Measurements from ENCODE around the gene SCAPER.
"Not testable (repeated sequence)": the region's sequence is repeated elsewhere in the genome, so short reads cannot be mapped to it uniquely, and the experiment has no call there.

SCAPER gene

DNA sequence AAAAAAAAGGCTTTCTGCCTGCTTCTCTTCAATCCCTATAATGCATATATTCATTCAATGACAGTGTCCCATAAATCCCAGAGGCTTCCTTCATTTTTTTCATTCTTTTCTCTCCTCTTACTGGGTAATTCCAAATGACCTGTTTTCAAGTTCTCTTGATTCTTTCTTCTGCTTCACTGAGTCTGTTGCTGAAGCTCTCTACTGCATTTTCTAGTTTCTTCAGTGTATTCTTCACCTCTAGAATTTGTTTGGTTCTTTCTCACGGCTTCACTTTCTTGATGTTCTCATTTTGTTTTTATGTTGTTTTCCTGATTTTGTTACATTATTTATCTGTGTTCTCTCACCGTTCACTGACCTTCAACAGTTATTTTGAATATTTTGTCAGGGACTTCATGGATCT, 141.6 kb downstream of the SCAPER start:
- DNase-seq: no peak

- DNase-seq: no peak
These were observed 148.8 kb downstream of the SCAPER start for GRCh38 chr15:76756381-76756780.

DNA sequence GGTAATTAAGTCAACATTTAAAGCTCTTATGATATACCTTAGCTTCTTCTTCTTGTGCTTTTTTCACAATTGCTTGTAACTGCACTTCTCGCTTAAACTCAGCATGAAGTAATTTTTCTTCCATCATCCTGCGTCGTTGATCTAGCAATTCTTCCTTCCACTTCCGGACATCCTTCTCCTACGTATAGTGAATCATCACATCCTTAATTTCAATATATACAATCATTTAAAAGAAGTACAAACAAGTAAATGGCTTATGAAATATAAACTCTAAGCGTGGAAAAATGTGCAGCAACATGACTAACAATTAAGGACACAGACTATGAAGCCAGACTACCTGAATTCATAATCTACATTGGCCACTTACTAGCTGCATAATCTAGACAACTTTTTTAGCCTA, 151.4 kb downstream of the SCAPER start:
- no peak for DNase-seq

- DNase-seq: no peak
These were observed 152.0 kb downstream of the SCAPER start for GRCh38 chr15:76753131-76753530.

DNA sequence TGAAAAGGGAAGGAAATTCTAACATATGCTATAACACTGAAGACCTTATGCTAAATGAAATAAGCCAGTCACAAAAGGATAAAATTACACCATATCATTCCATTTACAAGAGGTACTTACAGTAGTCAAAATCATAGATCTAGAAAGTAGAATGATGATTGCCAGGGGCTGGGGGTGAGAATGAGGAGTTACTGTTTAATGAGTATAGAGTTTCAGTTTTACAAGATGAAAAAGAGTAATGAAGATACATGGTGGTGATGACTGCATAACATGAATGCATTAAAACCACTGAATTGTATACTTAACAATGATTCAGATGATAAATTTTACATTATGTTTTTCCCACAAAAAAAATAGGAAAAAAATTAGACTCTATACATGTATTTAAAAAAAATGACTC, 152.6 kb downstream of the SCAPER start:
- no peak for DNase-seq

DNA sequence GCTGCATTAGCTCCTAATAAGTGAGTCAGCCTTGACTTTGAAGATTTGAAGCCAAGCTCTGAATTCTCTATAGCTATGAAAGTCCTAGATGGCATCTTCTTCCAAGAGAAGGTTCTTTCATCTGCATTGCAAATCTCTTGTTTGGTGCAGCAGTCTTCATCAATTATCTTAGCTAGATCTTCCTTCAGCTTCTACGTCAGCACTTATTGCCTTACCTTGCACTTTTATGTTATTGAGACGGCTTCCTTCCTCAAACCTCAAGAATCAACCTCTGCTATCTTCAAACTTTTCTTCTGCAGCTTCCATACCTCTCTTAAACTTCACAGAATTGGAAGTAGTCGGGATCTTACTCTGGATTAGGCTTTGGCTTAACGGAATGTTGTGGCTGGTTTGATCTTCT, 167.6 kb downstream of the SCAPER start:
- DNase-seq: no peak

DNA sequence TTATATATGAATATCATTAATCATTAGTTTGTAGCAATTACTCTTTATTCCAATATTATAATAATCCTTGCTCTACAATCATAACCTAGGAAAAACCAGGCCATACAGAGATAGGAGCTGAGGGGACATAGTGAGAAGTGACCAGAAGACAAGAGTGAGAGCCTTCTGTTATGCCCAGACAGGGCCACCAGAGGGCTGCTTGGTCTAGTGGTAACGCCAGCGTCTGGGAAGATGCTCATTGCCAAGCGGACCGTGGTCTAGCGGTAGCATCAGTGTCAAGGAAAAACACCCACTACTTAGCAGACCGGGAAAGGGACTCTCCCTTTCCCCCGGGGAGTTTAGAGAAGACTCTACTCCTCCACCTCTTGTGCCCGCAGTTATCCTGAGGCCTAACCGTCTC, 172.8 kb downstream of the SCAPER start:
- not testable (repeated sequence) for DNase-seq

DNA sequence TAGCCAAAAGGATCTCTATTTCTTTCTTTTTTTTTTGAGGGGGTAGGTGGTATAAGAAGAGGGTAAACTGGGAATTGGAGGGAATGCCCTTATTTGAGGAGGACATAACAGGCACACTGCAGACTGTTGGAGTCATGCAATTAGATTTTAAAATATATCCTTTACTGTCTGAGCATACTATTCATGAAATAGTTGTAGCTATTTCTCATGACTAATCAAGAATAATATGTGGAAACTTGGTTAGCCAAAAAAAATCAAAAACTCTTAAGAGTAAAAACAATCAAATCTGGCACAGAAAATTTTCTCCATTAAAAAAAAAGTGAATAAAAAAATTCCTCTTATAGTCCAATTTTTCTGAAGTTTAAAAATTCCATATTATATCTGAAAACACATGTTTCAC, 174.9 kb downstream of the SCAPER start:
- DNase-seq: no peak

- no peak for DNase-seq
These were observed 186.3 kb downstream of the SCAPER start for GRCh38 chr15:76718863-76719262.

DNA sequence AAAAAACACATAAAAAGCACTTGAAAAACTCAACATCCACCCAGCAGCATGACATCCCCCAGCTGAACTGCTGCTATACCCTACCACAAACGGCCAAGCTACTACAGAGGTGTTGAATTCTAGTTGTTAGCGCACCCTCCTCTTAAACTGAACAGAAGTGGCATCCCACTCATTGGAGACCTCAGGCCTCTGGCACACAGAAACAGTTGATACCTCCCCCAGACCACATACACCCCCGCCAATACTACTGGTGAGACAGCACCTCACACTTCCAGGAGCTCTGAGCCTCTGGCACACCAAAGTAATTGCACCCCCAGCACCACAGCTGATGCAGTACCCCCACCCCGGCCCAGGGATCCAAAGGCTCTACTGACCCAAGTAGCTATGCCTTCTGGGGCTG, 190.2 kb downstream of the SCAPER start:
- DNase-seq: no peak

DNA sequence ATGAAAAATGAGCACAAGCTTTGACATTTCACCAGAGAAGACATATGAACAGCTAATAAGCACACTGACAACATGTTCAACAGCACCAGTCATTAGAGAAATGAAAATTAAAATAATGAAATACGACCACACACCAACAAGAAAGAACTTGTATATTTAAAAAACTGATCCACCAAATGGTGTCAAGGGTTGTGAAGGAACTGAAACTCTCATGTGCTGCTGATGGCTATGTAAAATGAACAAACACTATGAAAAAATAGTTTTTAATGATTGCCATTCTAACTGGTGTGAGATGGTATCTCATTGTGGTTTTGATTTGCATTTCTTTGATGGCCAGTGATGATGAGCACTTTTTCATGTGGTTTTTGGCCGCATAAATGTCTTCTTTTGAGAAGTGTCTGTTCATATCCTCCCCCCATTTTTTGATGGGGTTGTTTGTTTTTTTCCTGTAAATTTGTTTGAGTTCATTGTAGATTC, 193.8 kb downstream of the SCAPER start:
- DNase-seq: no peak

DNA sequence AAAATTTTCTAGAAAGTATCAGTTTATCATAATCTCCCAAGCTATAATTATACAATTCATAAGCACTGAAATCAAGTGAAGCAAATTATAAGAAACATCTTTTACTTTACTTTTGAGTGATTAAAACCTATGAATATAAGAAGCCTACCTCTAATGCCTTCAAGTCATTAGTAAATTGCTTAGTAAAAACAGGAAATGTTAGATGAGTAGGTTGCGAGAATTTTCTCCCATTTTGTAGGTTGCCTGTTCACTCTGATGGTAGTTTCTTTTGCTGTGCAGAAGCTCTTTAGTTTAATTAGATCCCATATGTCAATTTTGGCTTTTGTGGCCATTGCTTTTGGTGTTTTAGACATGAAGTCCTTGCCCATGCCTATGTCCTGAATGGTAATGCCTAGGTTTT, 201.1 kb downstream of the SCAPER start:
- DNase-seq: not testable (repeated sequence)

- DNase-seq: no peak
These were observed 208.3 kb downstream of the SCAPER start for GRCh38 chr15:76696840-76697239.

- not testable (repeated sequence) for DNase-seq
These were observed 212.6 kb downstream of the SCAPER start for GRCh38 chr15:76692546-76692945.

DNA sequence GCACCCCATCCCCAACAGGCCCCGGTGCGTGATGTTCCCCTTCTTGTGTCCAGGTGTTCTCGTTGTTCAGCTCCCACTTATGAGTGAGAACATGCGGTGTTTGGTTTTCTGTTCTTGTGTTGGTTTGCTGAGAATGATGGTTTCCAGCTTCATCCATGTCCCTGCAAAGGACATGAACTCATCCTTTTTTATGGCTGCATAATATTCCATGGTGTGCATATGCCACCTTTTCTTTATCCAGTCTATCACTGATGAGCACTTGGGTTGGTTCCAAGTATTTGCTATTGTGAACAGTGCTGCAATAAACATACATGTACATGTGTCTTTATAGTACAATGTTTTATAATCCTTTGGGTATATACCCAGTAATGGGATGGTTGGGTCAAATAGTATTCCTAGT, 217.5 kb downstream of the SCAPER start:
- not testable (repeated sequence) for DNase-seq

- no peak for DNase-seq
These were observed 221.1 kb downstream of the SCAPER start for GRCh38 chr15:76684002-76684401.

DNA sequence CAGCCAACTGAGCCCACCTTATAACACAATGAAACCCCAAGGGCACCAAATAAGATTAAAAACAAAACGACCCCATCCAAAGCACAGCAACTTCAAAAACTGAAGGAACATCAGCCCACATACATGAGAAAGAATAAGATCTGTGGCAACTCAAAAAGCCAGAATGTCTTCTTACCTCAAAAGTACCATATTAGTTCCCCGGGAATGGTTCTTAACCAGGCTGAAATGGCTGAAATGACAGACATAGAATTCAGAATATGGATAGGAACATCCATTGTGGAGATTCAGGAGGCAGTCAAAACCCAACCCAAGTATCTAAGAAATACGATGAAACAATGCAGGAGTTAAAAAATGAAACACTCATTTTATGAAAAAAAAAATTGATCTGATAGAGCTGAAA, 222.3 kb downstream of the SCAPER start:
- no peak for DNase-seq

DNA sequence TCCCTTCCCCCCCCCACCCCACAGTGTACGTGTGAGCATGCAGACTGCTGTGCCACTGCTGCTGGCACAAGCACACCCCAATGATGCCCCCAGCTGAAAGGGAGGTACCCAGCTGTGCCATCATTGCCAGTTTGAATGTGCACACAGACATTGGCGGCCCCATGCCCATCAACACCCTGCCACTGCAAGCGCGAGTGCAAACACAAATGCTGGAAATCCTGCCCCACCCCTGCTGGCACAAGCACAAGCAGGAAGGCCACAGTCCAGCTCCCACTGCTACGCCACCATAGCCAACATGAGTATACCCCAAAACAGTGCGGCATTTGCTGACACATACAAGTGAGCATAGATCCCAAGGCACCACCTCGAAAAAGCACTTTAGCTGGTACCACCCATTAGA, 222.9 kb downstream of the SCAPER start:
- no peak for DNase-seq

DNA sequence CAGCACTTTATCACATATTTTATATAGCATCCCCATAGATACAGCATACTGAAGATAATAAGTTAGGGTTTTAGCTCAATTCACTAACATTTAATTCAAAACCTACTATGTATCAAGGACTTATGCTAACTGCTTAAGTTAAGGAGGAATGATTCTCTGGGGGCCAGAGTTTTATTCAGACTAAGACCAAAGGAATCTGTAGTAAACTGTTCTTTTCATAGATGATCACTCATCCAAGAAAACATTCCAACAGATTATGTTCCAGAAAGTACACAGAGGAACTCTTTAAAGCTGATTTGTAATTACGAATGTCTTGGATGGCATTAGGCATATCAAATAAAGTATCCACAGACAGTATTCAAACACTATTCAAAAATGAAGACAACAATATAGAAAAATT, 226.4 kb downstream of the SCAPER start:
- DNase-seq: no peak

DNA sequence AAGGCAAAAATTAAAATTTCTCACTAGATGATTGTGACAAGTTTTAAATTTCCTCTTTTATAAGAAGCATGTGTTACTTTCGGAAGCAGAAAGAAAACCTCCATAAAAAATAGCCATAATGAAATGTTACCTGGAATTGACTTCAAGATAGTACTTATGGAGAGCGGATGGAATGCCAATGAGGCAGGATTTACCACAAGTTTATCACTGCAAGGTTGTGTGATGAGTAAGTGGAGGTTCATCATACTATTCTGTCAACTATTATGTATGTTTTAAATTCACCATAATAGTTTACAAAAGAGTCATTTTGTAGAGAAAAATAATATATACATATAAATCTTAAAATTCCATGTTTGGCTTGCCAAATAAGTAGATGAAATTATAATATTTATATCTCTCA, 230.3 kb downstream of the SCAPER start:
- DNase-seq: no peak

DNA sequence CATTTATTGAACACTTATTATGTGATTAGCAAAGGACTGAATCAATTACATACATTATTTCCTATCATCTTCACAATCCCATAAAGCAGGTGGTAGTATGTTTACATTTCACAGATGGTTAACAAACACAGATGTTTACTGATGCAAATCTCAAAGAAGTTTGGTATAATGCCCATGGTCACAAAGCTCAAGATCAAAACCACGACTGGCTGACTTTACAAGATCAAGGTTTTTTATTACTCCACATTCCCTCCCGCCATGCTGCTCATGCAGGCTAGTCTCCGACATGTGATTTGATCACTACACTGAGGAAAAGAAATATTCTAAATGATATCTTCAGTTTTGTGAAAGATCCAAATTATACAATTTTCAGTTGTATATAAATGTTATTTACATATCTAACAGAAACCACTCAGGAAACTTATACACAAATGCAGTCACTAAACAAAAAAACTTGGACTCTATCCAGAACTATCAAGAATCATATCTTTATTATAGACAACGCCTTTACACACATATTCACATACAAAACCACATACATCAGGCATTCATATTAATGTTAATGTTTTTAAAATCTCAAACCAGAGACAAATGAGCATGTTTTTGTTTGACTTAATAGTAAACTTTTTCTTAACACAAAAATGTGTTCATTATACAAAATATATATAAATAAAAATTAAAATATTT, 235.5 kb downstream of the SCAPER start:
- DNase-seq: no peak

GRCh38 chr15:76668900-76669299, 236.2 kb downstream of the SCAPER start:
- no peak for DNase-seq

DNA sequence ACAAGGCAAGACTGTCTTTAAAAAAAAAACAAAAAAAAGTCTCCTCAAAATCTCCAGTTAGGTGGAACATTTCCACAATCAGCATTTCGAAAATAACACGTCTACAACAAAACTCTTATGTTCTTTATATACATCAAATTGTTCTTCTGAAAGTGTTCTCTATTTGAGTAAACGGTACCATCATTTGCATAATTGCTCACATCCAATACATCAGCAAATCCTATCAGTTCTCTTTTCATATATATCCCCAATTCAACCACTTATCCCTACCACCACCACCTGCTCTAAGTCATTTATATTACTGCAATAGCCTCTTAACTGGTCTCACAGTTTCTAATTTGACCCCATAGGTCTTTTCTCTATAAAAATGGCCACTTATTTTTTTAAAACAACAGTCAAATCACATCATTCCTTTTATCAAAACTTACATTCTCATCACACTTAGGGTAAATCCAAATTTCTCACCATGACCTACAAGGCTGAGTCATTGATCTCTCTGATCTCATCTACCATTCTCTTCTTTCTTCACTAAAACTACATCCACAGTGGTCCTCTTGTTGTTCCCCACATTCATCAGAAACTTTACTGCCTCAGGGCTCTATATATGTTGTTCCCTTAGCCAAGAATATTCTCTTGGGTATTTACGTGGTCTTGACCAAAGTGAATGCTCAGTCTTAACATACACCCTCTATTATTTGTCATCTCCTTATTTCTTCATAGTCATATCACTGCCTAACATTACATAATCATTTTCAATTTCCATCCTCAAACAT, 237.0 kb downstream of the SCAPER start:
- no peak for DNase-seq

GRCh38 chr15:76664895-76665294, 240.2 kb downstream of the SCAPER start:
- DNase-seq: no peak

DNA sequence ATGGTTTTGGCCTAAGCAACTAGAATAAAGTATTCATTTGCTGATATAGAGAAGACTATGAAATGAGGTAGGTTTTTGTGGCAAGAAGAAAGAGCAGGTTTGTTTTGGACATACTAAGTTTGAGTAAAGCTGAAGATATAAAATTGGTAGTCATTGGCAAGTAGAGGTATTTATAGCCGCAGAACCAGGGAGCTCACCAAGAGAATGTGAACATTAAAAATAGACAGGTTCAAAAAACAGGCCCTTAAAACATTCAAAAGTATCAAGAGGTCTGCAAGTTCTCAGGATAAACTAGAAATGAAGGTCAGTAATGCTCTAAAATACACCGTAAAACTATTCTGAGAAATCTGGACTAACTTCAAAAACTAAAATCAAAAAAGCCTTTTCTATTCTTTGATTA, 240.7 kb downstream of the SCAPER start:
- no peak for DNase-seq
